IPS-18c (cell line): ENCODE data around the gene IL4.

Experiments
- H3K4me3 ChIP-seq: 2 replicates; pipeline ENCODE4 v1.7.0; 2013; ENCODE audit warnings: low read depth, mild to moderate bottlenecking, low read length, moderate library complexity; ENCODE audit not compliant: insufficient read depth
- H3K9me3 ChIP-seq: one replicate; pipeline ENCODE4 v1.6.1; 2013; ENCODE audit warnings: mild to moderate bottlenecking, low read length, moderate library complexity; ENCODE audit not compliant: control insufficient read depth, insufficient read depth

IL4 gene

DNA sequence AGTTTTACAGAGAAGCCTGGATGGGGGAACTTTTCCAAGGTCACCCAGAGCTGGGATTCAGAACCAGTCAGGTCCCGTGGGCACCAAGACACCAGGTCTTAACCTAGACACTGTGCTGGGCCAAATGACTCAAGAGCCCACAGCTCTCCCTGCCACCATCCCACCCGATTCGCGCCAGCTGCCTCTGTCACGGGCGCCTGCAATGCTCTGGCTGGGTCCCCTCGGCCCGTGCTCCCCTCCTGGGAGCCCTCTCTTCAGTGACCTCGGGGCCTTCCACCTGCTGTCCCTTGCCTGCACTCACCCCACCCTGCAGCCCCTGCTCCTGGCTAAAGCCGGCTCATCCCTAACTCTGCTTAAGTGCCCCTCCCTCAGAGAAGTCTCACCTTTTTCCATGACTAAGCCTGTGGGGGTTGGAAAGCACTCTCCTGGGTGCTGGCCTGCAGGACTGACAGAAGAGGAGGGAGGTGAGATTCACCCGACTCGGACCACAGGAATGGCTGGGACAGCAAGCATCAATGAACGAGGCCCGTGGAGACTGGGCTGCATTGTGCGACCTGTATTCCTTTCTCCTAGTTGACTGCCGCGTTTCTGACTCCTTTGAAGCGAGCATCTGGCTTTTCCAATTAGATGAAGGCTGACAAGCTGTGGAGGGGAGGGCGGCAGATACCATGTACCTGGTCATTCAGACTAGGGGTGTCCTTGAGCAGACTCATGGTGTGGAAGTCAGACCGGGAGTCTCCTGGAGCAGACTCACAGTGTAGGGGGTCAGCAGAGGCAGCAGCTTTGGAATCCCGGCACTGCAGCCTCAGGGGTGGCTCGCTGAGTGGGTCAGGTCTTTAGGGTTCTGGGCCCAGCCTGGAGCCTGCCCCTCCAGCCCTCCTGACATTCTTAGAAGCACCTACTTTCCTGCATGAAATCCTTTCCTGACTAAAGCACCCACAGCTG is 5.8 kb upstream of the IL4 start:
- H3K9me3 ChIP-seq, result peaks cover 4% of the 10 kb centered on the region
- H3K4me3 ChIP-seq, result no peak overlapping the region

DNA sequence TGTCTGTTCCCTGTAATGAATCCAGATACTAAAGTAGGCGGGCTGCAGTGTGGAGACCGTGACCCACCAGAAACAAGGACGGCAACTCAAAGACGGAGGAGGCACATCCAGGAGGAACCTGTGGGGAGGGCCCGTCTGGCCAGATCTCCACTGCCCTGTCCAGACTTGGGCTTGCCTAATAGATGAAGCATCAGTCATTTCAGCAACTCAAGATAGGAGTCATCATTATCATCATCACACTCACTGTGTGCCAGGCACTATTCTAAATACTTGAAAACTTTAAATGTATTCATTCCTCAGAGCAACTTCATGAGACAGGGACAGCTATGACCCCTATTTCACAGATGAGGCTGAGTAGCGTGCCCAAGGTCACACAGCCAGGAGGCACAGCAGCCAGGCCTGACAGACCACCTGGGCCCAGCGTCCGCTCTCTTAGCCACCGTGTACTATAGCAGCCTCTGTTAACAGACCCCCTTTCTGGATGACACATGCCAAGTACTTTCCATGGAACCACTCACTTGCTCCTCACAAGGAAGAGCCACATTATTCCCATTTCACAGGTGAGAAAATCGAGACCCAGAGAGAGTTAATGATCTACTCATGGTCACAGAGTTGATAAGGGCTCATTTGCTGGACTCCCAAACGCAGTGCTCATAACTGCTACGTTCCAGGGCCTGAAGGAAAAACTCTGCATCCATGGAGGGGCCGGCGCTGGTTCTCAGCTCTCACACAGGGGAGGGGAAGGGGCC is 4.9 kb upstream of the IL4 start:
- Histone ChIP-seq H3K4me3 (no peak overlapping the region), H3K9me3 (peaks cover 2% of the 10 kb centered on the region)

DNA sequence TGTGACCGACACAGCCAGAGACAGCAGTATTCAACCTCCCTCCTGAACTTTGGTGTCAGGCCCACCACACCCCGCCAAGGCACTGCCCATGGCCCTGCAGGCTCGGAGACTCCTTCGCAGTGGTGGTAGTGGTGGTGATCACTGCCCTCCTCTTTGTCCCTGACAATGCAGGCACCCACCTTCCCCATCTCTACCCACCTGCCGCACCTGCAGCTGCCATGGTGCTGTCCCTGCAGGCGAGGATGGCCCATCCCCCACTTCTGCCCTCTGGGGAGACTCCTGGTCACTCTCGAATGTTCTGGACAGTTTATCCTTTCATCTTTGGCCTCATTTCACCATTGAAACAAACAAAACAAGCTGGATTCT is 4.4 kb upstream of the IL4 start:
- Histone ChIP-seq H3K4me3 (no peak overlapping the region), H3K9me3 (peaks cover 2% of the 10 kb centered on the region)

DNA sequence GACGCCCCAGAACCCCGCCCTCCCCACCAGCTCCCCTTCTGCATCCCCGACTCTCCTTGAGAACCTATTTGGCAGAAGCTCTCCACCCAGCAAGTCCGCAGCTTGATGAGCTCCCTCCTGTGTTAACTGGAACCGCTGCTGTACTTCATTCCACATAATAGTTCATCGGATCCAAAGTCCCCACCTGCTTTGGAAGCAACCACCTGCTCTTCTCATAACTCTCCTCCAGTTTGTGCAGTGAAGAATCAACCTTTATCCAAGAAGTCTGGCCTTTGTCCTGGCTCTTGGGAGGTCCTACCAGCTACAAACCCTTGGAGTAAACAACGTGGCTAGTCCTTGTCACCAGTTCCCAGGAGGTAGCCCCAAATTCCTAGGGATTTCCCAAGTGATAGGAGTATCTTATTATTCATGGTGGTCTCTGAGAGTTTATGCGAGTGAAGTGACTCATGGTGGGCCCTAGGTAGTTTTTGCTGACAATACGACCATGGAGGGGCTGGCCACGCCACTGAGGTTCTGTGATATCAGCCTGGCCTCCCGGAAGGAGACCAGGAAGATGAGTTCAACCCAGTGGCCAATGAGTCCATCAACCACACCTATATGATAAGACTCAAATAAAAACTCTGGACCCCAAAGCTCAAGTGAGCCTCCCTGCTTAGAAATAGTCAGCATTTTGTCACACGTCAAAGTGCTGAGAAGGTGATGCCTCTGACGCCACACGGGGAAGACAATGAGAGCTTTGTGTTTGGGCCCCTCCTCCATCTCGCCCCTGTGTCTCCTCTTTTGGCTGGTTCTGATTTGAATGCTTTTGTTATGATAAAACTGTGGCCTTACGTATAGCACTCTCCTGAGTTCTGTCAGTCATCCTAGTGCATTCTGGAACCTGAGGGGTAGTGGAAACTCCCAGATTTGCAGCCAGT is 3.6 kb upstream of the IL4 start:
- H3K9me3 ChIP-seq, result peaks cover 2% of the 10 kb centered on the region

DNA sequence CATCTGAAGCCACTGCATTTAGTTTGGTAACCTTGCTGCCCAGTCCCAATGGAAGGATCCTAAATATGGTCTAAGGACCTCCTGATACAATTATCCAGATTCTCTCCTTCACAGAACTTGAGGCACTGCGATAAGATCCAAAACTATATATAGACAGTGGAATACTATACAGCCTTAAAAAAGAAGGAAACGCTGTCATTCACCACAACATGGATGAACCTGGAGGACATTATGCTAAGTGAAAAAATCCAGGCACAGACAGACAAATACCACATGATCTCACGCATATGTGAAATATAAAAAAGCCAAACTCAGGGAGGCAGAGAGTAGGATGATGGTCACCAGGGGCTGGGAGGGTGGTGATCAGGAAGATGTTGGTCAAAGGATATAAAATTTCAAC is 2.8 kb upstream of the IL4 start:
- Histone ChIP-seq H3K9me3 (peaks cover 2% of the 10 kb centered on the region), H3K4me3 (no peak overlapping the region)

More for the DNA sequence above, 3.6 kb upstream of the IL4 start:
- H3K4me3 ChIP-seq, result no peak overlapping the region

DNA sequence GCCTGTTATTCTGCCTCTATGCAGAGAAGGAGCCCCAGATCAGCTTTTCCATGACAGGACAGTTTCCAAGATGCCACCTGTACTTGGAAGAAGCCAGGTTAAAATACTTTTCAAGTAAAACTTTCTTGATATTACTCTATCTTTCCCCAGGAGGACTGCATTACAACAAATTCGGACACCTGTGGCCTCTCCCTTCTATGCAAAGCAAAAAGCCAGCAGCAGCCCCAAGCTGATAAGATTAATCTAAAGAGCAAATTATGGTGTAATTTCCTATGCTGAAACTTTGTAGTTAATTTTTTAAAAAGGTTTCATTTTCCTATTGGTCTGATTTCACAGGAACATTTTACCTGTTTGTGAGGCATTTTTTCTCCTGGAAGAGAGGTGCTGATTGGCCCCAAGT is 301 bp upstream of the IL4 start:
- H3K9me3 ChIP-seq, result no peaks in the 10 kb centered on the region

DNA sequence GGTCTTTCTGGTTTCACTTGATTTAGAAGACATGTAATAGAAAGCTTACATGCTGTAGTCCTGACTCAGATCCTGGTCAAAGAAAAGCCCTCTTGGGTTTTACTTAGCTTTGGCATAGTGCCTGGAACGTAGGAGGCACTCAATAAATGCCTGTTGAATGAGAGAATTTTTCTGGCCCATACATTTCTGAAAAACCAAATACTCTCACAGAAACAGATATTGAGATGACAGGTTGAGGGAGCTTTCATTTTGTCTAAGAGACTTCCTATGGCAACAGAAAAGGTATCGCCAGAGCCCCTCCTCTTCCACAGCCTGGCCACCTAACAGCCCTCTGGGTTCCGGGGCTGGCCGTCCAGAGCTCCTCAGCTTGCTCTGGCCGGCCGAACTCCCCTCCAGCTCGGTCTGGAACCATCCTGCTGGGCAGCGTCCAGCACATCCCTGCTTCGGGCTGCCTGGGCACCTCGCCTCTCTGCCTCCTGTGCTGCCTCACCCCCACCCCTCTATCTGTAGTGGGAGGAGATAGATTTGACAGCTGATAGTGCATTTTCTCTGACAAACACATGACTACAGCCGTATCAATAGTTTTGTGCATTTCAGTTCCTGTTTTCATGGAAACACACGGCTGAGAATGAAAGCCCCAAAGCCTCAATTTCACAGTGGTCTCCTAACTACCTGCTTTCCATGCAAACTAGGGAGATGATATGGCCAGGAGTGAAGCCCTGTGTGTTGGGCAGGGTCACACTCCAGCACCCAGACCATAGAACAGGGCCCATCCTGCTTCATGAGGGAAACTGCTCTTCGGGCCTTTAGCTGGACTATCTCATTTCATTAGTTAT is 1.1 kb downstream of the IL4 start:
- H3K4me3 ChIP-seq, result no peak overlapping the region

More for the DNA sequence above, 301 bp upstream of the IL4 start:
- no peak overlapping the region for H3K4me3 ChIP-seq

DNA sequence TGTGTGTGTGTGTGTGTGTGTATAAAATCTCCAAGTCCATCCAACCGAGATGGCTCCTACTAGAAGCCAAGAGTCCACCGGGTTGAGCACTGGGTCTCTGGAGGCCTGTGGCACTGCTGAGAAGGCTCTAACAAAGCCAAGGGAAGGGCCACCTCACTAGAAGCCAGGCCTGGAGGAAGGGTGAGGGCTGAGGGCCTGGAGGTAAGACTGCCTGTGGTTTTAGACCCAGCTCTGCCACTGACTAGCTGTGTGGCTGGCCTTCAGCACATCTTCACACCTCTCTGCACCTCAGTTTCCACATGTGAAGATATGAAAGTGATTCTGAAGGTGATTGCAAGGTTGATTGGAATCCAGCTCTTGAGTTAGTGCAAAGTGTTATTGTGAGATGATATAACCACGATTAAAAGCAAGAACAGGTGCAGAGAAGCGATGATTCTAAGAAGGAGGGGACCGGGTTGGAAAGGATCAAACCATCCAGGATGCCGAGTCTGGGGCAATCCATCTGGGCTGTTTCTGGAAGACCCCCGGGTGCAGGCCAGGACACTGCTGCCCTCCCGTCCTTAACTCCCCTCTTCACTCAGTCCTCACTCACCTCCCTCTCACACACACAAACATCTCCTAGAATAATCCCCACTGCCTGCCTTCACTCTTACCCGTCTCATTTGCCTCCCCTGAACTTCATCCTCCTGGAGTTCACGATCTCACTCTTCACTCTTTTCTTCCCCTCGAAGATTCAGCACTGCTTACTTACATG is 2.3 kb downstream of the IL4 start:
- H3K9me3 ChIP-seq, result no peaks in the 10 kb centered on the region

More for the DNA sequence above, 1.1 kb downstream of the IL4 start:
- H3K9me3 ChIP-seq, result no peaks in the 10 kb centered on the region

DNA sequence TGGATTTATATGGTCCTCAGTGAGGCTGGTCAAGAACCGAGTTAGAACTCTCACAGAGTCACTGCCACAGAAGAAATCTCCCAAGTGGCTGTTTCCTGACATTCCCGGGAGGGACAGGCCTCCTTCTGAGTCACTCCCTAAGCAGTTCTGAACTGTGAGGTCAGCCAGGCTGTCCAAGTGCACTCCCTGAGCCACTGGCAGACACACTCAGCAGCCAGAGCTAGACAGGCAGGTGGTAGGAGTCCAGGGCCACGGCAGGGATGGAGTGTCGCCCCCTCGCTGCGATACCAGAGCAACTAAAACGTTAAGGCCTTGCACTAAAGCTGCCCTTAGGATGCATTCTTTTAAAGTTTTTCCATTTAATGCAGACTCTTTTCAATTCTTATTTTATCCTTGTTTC is 3.4 kb downstream of the IL4 start:
- Histone ChIP-seq H3K9me3 (no peaks in the 10 kb centered on the region), H3K4me3 (no peak overlapping the region)

More for the DNA sequence above, 2.3 kb downstream of the IL4 start:
- H3K4me3 ChIP-seq, result no peak overlapping the region

DNA sequence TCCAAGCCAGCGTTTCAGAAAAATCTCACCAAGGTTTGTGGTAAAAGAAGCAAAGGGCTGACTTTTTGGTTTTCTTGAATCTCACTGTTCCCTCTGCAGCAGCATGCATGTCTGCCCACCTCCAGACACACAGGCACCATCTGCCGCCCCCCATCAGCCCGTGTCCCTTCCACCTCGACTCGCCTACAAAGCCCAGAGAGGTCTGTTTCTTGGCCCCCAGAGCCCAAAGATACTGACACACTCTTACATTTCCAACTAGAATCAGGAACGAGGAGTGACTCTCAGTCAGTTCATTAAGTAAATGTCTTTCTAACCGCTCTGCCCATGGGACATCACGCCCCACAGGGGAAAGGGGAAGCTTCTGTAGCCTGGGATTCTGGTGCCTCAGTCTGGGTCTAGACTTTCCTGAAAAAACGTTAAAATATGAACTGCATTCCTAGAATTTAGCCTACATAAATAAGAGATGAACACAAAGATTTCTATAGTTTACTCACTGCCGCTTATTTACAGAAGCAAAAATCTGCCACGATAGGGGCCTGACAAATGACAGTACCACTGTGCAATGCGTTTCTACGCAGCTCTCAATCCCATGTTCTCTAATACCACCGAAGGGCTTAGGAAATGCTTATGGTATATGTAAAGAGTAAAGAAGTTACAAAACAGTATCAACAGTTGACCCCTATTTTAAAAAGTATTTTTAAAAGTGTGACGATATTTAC is 4.1 kb downstream of the IL4 start:
- Histone ChIP-seq H3K9me3 (no peaks in the 10 kb centered on the region), H3K4me3 (no peak overlapping the region)

DNA sequence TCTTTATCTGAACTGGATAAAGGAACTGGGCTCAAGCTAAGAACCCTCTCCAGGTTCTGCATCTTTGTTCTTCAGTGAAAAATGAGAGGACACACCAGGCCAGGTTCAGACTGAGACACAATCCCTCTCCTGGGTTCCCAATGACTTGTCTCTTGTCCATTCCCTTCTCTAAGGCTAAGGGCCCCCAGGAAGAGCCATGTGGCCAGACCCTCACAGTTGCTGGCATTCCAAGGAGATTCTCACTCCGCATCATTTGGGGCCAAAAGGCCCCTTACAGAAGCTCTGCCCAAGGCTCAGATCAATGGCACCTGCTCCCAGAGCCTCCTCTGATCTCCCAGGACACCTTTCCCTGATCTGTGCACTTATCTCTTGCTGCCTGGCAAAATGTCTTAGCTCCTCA is 4.9 kb downstream of the IL4 start:
- H3K9me3 ChIP-seq, result no peaks in the 10 kb centered on the region
- no peak overlapping the region for H3K4me3 ChIP-seq

DNA sequence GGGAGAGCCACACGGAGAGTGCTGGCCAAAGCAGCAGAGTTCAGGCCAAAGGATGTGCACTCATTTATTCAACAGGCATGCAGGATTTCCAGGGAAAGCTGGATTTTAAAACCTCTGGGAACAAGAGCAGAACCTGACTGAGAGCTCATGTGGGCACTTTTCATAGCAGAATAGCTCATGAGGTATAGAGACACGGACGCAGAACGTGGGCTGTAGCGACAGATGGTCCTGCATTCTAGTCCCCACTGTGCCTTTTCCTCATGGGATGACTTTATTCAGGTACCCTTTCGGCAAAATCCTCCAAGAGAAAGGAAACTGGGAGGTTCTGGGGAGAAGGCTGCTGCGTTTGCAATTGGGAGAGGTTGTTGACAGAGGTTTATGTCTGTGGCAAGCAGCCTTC is 5.4 kb downstream of the IL4 start:
- Histone ChIP-seq H3K4me3 (no peak overlapping the region), H3K9me3 (no peaks in the 10 kb centered on the region)

DNA sequence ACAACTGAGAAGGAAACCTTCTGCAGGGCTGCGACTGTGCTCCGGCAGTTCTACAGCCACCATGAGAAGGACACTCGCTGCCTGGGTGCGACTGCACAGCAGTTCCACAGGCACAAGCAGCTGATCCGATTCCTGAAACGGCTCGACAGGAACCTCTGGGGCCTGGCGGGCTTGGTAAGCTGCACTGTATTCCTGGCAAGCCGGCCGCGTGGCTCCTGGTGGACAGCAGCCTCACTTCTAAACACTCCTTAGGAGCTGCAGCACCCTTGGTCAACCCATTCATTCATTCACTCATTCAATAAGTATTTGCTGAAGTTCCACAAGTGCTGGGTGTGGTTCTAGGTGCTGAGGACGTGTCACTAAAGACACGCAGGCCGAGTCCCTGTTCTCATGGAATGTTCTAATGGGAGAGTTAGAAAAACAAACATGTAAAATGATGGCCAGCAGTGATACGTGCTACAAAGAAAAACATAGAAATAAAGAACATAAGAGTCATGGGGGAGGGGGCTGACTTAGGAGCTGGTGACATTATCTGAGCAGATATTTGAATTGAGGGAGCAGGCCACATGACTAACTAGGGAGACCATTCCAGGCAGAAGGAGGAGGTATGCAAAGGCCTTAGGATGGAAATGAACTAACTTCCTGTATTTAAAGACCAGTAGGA is 6.1 kb downstream of the IL4 start:
- Histone ChIP-seq H3K4me3 (no peak overlapping the region), H3K9me3 (no peaks in the 10 kb centered on the region)

DNA sequence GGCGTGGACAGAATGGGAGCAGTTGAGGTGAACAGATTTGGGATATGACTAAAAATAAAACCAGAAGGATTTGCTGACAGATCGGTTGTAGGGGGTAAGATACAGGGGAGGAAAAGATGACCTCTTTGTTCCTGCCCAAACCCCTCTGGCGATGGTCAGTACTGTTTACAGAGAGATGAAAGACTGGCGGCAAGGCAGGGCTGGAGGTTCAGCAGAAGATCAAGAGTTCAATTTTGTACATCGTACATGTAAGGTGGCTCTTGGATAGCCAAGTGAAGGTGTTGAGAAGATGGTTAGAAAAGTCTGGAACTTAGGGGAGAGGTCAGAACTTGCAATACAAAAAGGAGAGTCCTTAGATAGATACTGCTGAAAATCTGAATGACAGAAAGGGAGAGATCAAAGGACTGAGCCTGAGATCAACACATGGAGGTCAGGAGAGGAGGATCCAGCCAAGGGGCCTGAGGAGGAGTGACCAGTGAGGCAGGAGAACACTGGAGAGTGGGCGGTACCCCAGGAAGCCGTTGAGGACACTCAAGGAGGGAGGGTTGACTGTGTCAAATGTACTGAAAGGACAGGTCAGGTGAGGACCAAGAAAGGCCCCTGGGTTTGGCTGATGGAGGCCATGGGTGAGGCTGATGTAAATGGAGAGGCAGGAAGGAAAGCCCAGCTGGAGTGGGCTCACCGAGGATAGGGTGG is 7.1 kb downstream of the IL4 start:
- no peaks in the 10 kb centered on the region for H3K9me3 ChIP-seq
- H3K4me3 ChIP-seq, result no peak overlapping the region

DNA sequence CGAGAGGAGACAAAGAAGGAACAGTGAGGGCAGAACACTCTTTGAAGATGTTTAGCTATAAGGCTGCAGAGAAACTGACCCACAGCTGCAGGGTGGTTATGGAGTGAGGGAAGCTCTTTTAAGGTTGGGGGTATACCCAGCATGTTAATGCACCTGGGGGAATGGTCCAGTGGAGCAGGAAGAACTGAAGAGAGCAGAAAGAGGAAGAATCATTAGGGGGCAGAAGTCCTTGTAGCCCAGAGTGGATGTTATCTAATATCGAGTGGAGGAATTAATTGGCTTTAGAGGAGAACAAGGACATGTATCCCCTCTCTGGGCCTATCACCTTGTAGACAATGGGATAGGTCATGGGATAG is 7.7 kb downstream of the IL4 start:
- no peaks in the 10 kb centered on the region for H3K9me3 ChIP-seq
- H3K4me3 ChIP-seq, result no peak overlapping the region
